ENCODE results near the gene PLOD1. TPM values are rescaled to one million over a fixed set of nuclear protein-coding genes. Genes with fewer than 3 reads are reported as not detected.
"Not testable (repeated sequence)": the region's sequence is repeated elsewhere in the genome, so short reads cannot be mapped to it uniquely, and the experiment has no call there.

Gene PLOD1
- total and polyA plus RNA-seq, 12 donors, result 27.3 to 102 (median 48.5) TPM

DNA sequence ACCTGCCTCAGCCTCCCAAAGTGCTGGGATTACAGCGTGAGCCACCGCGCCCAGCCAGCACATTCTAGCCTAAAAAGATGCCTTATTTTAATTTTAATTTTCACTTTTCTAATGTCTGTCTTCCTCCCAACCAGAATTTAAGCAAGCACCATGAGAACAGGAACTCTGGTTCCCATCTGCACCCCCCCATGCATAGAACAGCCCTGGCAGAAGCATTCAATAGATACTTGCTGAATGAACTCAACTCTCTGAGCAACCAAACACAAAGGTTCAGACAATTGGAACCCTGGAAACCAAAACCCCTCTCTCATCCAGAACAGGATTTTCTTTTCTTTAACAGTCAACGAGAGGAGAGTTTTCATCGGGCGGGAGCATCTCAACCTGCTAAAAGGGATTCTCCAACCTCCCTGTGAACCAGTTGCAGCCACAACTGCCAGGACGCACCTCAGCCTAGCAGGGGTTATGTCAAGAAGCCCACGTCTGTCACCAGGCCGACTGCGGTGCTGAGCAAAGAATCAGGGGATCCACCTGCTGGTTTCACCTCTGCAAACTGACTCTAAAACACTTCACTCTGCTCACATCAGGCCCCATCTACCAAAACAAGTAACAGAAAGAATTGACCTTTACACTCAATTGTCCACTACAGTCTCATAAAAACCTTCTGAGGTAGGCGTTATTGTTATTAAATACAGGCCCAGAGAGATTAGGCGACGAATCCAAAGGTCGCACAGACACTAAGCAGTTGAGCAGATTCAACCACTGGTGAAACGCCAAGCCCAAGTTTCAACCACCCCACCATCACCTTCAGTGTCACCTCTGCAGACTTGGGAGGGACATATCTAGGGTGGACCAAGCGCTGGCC, 10.0 kb upstream of the PLOD1 start:
- intact Hi-C loops (cut with DNase I), result no loop called here
- no peaks in the 10 kb centered on the region for H3K9me3 ChIP-seq
- 51 to 53% methylated on average over 16 of the region's 16 CpGs for WGBS, 2 donors
- no peaks in the 10 kb centered on the region for H3K27me3 ChIP-seq
- TF ChIP-seq, protein P1, sequence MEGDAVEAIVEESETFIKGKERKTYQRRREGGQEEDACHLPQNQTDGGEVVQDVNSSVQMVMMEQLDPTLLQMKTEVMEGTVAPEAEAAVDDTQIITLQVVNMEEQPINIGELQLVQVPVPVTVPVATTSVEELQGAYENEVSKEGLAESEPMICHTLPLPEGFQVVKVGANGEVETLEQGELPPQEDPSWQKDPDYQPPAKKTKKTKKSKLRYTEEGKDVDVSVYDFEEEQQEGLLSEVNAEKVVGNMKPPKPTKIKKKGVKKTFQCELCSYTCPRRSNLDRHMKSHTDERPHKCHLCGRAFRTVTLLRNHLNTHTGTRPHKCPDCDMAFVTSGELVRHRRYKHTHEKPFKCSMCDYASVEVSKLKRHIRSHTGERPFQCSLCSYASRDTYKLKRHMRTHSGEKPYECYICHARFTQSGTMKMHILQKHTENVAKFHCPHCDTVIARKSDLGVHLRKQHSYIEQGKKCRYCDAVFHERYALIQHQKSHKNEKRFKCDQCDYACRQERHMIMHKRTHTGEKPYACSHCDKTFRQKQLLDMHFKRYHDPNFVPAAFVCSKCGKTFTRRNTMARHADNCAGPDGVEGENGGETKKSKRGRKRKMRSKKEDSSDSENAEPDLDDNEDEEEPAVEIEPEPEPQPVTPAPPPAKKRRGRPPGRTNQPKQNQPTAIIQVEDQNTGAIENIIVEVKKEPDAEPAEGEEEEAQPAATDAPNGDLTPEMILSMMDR (IDR thresholded peaks at IDR 0.05), result no peak
- DNase-seq (no peak), ATAC-seq (no peak)
- peak overlapping the region in 2 of 10 donors; percentile 24 to 37 for H3K27ac ChIP-seq
- H3K4me1 ChIP-seq, result peaks cover 20 to 87% (median 70%) of the 10 kb centered on the region in 9 donors
- H3K4me3 ChIP-seq, result peak overlapping the region; percentile 46 to 74 (median 62)
- peaks cover 0 to 45% (median 10%) of the 10 kb centered on the region in 9 donors for H3K36me3 ChIP-seq

DNA sequence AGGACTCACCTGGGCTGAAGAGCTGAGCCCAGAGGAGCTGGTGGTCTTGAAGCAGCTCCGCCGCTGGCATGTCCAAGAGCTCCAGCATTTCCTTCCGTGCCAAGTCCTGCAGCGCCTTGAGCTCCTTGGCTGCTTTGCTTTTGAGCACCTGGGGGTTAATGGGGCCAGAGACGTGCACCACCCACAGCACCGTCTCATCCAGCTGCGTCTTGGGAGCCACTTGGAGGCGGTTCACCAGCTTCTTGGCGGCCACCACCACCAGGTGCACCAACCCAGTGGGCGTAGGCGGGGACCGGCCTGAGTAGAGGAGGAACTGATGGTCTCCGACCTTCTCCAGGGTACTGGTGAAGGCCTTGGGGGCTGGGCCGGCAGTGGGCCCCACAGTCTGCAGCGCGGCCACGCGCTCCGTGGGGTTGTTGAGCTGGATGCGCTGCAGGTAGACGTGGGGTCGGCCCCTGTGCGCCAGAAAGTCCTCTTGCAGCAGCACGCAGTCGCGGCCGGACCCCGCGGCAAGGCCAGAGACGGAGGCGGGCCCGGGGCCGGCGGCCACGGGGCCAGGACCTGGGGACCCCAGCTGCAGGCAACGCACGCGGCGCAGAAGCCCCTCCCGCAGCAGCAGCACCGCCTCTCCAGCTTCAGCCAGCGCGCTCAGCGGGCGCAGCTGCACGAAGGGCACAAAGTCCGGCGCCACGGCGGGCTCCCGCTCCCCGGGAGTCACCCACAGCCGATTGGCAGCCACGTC, 9.2 kb upstream of the PLOD1 start:
- Histone ChIP-seq H3K4me3 (peak overlapping the region; percentile 46 to 74 (median 62)), H3K4me1 (peaks cover 26 to 87% (median 70%) of the 10 kb centered on the region in 9 donors), H3K27ac (peak overlapping the region in 7 of 10 donors; percentile 37 to 83 (median 70)), H3K36me3 (peaks cover 0 to 37% (median 10%) of the 10 kb centered on the region in 9 donors)
- DNase-seq; H3K27me3 ChIP-seq; H3K9me3 ChIP-seq; intact Hi-C loops (cut with DNase I): not testable (repeated sequence)
- 11 to 12% methylated on average over 18 to 41 of the region's 54 CpGs for WGBS, 2 donors
- ATAC-seq, result peak in 2 of 8 donors; percentile 3 to 10

DNA sequence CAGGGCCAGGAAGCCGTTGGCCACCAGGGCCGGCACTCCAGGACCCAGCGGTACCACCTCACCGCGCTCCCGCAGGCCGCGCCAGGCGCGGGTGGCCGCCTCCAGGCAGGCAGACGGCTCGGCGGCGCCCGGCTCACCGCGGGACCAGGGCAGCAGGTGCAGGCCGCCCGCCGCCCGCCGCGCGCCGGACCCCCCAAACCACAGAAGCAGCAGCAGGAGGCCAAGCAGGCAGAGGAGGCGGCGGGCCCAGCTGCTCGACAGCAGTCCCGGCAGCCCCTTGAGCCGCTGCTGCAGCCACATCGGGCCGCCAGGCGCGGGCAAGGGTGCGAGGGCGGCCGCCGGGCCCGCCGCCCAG, 8.6 kb upstream of the PLOD1 start:
- Histone ChIP-seq H3K27ac (peak overlapping the region in 7 of 10 donors; percentile 37 to 83 (median 70)), H3K4me1 (peaks cover 30 to 87% (median 70%) of the 10 kb centered on the region in 9 donors), H3K9me3 (no peaks in the 10 kb centered on the region), H3K36me3 (peaks cover 0 to 32% (median 10%) of the 10 kb centered on the region in 9 donors), H3K4me3 (peak overlapping the region; percentile 46 to 74 (median 62)), H3K27me3 (no peaks in the 10 kb centered on the region)
- 0% methylated on average over 33 to 40 of the region's 41 CpGs for WGBS, 2 donors
- intact Hi-C loops (cut with DNase I), result no loop called here
- DNase-seq (peak in 1 of 2 donors; percentile 35), ATAC-seq (peak in 2 of 8 donors; percentile 4)
- TF ChIP-seq, protein P1 (IDR thresholded peaks at IDR 0.05), result no peak

DNA sequence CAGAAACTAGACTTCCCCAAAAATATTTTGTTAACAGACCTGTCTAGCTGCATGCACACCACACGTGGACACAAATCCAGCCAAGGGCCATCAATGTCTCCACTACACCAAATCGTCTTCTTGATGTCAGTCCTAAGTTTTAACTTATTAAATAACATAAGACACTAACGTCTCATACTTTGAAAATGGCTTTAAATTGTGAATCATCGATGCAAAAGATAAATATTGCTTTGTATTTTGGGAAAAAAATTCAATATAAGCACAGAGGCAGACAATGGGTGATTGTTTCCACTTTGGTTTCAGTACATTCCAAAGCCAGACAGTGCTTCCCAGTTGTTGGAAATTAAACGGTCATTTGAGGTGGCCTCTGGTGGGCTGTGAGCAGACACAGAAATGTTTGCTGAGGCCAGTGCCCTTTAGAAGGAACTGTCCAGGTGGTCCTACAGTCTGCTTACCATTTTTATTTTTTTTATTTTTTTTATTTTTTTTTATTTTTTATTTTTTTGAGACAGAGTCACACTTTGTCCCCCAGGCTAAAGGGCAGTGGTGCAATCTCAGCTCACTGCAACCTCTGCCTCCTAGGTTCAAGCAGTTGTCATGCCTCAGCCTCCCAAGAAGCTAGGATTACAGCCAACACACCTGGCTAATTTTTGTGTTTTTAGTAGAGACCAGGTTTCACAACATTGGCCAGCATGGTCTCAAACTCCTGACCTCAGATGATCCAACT, 6.5 kb upstream of the PLOD1 start:
- peak overlapping the region in 9 of 10 donors; percentile 5 to 90 (median 30) for H3K27ac ChIP-seq
- no peaks in the 10 kb centered on the region for H3K9me3 ChIP-seq
- intact Hi-C loops (cut with DNase I), result no loop called here
- peaks cover 0 to 10% (median 0%) of the 10 kb centered on the region in 9 donors for H3K36me3 ChIP-seq
- no peaks in the 10 kb centered on the region for H3K27me3 ChIP-seq
- ATAC-seq, result no peak
- TF ChIP-seq, protein P1 (IDR thresholded peaks at IDR 0.05), result no peak
- WGBS, 2 donors, result 49 to 52% methylated on average over 5 of the region's 5 CpGs
- peaks cover 28 to 86% (median 65%) of the 10 kb centered on the region in 9 donors for H3K4me1 ChIP-seq
- DNase-seq, result no peak
- H3K4me3 ChIP-seq, result no peak overlapping the region
